HG03196 (cell line): ENCODE results near the gene LNPEP.
A peak's percentile ranks its signal among the peaks of the same experiment; 100 is the strongest.

ENCODE experiments used
- ATAC-seq: cut with Tn5 transposase; IDR thresholded peaks from one replicate; pipeline ENCODE4 v1.9.1; 2021; ENCODE audit not compliant: unreplicated experiment

The LNPEP gene

GRCh38 chr5:96994493-96994892 is 58.6 kb downstream of the LNPEP start:
- ATAC-seq, result no peak

- no peak for ATAC-seq
Measured at GRCh38 chr5:96995419-96995818, 59.5 kb downstream of the LNPEP start.

- ATAC-seq, result peak; percentile 82
Measured at GRCh38 chr5:96997265-96997859, 61.5 kb downstream of the LNPEP start.

GRCh38 chr5:96999856-97000255 is 64.0 kb downstream of the LNPEP start:
- ATAC-seq, result no peak

GRCh38 chr5:97000391-97000790 is 64.5 kb downstream of the LNPEP start:
- no peak for ATAC-seq

GRCh38 chr5:97002983-97003382 is 67.1 kb downstream of the LNPEP start:
- no peak for ATAC-seq

- no peak for ATAC-seq
Measured at GRCh38 chr5:97004423-97005060, 68.7 kb downstream of the LNPEP start.

GRCh38 chr5:97006454-97007060 is 70.7 kb downstream of the LNPEP start:
- no peak for ATAC-seq

- no peak for ATAC-seq
Measured at GRCh38 chr5:97009212-97009898, 73.5 kb downstream of the LNPEP start.

- no peak for ATAC-seq
Measured at GRCh38 chr5:97009921-97010320, 74.0 kb downstream of the LNPEP start.

- ATAC-seq, result no peak
Measured at GRCh38 chr5:97010606-97011005, 74.7 kb downstream of the LNPEP start.

- ATAC-seq, result no peak
Measured at GRCh38 chr5:97011567-97011966, 75.7 kb downstream of the LNPEP start.

- no peak for ATAC-seq
Measured at GRCh38 chr5:97019435-97020117, 83.7 kb downstream of the LNPEP start.

- no peak for ATAC-seq
Measured at GRCh38 chr5:97021416-97021815, 85.5 kb downstream of the LNPEP start.

- no peak for ATAC-seq
Measured at GRCh38 chr5:97022898-97023297, 87.0 kb downstream of the LNPEP start.

- ATAC-seq, result no peak
Measured at GRCh38 chr5:97026721-97027120, 90.8 kb downstream of the LNPEP start.

- ATAC-seq, result no peak
Measured at GRCh38 chr5:97037819-97038218, 101.9 kb downstream of the LNPEP start.

GRCh38 chr5:97041239-97041638 is 105.4 kb downstream of the LNPEP start:
- no peak for ATAC-seq

- ATAC-seq, result no peak
Measured at GRCh38 chr5:97042996-97043395, 107.1 kb downstream of the LNPEP start.

GRCh38 chr5:97043511-97043910 is 107.6 kb downstream of the LNPEP start:
- ATAC-seq, result no peak

- ATAC-seq, result no peak
Measured at GRCh38 chr5:97044052-97044451, 108.2 kb downstream of the LNPEP start.
